GM23338 (cell line): Measurements from ENCODE around the gene ZNF664. TPM values are rescaled to one million over a fixed set of nuclear protein-coding genes. Genes with fewer than 3 reads are reported as not detected.

Experiments
- ATAC-seq: fragments of 200-7000 bp; cut with Tn5 transposase; 3 replicates; pipeline ENCODE4 v1.9.1; 2020
- DNase-seq: peaks from one replicate; pipeline ENCODE4 v3.0.0-alpha.2; 2015; ENCODE audit warnings: low spot score
- H2AFZ ChIP-seq: fragments of 200-600 bp; sonication (generic); 2 replicates; pipeline ENCODE4 v1.8.0; 2016; ENCODE audit warnings: antibody characterized with exemption, mild to moderate bottlenecking, moderate library complexity
- H3F3A ChIP-seq: fragments of 200-600 bp; sonication (generic); replicated peaks from 2 replicates; pipeline ENCODE4 v1.8.0; 2017; ENCODE audit warnings: antibody characterized with exemption, mixed run types, low read depth
- H3K27ac ChIP-seq: fragments of 200-600 bp; sonication (generic); 2 replicates; pipeline ENCODE4 v1.6.1; 2016; ENCODE audit warnings: low read depth
- H3K27me3 ChIP-seq: fragments of 200-600 bp; sonication (generic); 2 replicates; pipeline ENCODE4 v1.8.0; 2016; ENCODE audit warnings: mild to moderate bottlenecking, mixed run types, moderate library complexity; ENCODE audit not compliant: insufficient read depth
- H3K36me3 ChIP-seq: fragments of 200-600 bp; sonication (generic); 2 replicates; pipeline ENCODE4 v1.8.0; 2016; ENCODE audit warnings: mild to moderate bottlenecking; ENCODE audit not compliant: insufficient read depth
- H3K4me1 ChIP-seq: fragments of 200-600 bp; sonication (generic); 2 replicates; pipeline ENCODE4 v1.8.0; 2016; ENCODE audit warnings: mild to moderate bottlenecking, moderate library complexity; ENCODE audit not compliant: insufficient read depth
- H3K4me2 ChIP-seq: fragments of 200-600 bp; sonication (generic); 2 replicates; pipeline ENCODE4 v1.7.1; 2017; ENCODE audit warnings: mixed run types
- H3K4me3 ChIP-seq: fragments of 200-600 bp; sonication (generic); 2 replicates; pipeline ENCODE4 v1.6.1; 2016; ENCODE audit warnings: mixed run types
- H3K79me2 ChIP-seq: fragments of 200-600 bp; sonication (generic); replicated peaks from 2 replicates; pipeline ENCODE4 v1.8.0; 2017; ENCODE audit warnings: mild to moderate bottlenecking; ENCODE audit not compliant: insufficient read depth
- H3K9me2 ChIP-seq: fragments of 200-600 bp; sonication (generic); 2 replicates; pipeline ENCODE4 v1.8.0; 2017; ENCODE audit not compliant: insufficient read depth
- H4K20me1 ChIP-seq: fragments of 200-600 bp; sonication (generic); replicated peaks from 2 replicates; pipeline ENCODE4 v1.8.0; 2017; ENCODE audit warnings: mild to moderate bottlenecking; ENCODE audit not compliant: insufficient read depth
- H3K27ac Mint-ChIP-seq: 2 replicates; pipeline ENCODE4 v1.8.0; 2020; ENCODE audit warnings: inconsistent platforms, mild to moderate bottlenecking, moderate library complexity, mixed read lengths
- H3K27me3 Mint-ChIP-seq: 3 replicates; pipeline ENCODE4 v1.8.0; 2022; ENCODE audit warnings: low read depth, mild to moderate bottlenecking, moderate library complexity, mixed read lengths, inconsistent platforms; ENCODE audit not compliant: insufficient read depth, poor library complexity
- H3K36me3 Mint-ChIP-seq: 3 replicates; pipeline ENCODE4 v1.8.0; 2021; ENCODE audit warnings: low read depth, mild to moderate bottlenecking, inconsistent platforms, moderate library complexity, mixed read lengths
- H3K4me1 Mint-ChIP-seq: 3 replicates; pipeline ENCODE4 v1.8.0; 2020; ENCODE audit warnings: mild to moderate bottlenecking, inconsistent platforms, mixed read lengths
- H3K4me3 Mint-ChIP-seq: 3 replicates; pipeline ENCODE4 v1.8.0; 2021; ENCODE audit warnings: moderate library complexity, mild to moderate bottlenecking, inconsistent platforms, mixed read lengths
- H3K9me3 Mint-ChIP-seq: 3 replicates; pipeline ENCODE4 v1.8.0; 2020; ENCODE audit warnings: moderate library complexity, mild to moderate bottlenecking, inconsistent platforms, mixed read lengths
- CREB1 ChIP-seq: fragments of 250-450 bp; sonication (Bioruptor Pico); IDR thresholded peaks from 2 replicates; pipeline ENCODE4 v1.5.0; 2020; ENCODE audit warnings: low read depth, mild to moderate bottlenecking, moderate library complexity
- ETS1 ChIP-seq: IDR thresholded peaks from 2 replicates; pipeline ENCODE4 v1.6.1; 2016; ENCODE audit warnings: antibody characterized with exemption
- EZH2 ChIP-seq: fragments of 200-600 bp; sonication (generic); IDR thresholded peaks from one replicate; pipeline ENCODE4 v1.8.0; 2017; ENCODE audit warnings: antibody characterized with exemption, mild to moderate bottlenecking, low read depth; ENCODE audit not compliant: unreplicated experiment
- EZH2phosphoT487 ChIP-seq: fragments of 200-600 bp; sonication (generic); IDR thresholded peaks from one replicate; pipeline ENCODE4 v1.8.1; 2018; ENCODE audit warnings: antibody characterized with exemption; ENCODE audit not compliant: unreplicated experiment
- NANOG ChIP-seq: IDR thresholded peaks from 2 replicates; pipeline ENCODE4 v1.6.1; 2016; ENCODE audit warnings: antibody characterized with exemption, borderline replicate concordance
- POLR2AphosphoS5 ChIP-seq: IDR thresholded peaks from 2 replicates; pipeline ENCODE4 v1.6.1; 2016; ENCODE audit warnings: antibody characterized with exemption, low read depth
- STAT1 ChIP-seq: IDR thresholded peaks from one replicate; pipeline ENCODE4 v1.6.1; 2016; ENCODE audit warnings: antibody characterized with exemption; ENCODE audit not compliant: unreplicated experiment
- ZNF114 ChIP-seq: fragments of 250-450 bp; sonication (Bioruptor Pico); IDR thresholded peaks from 2 replicates; pipeline ENCODE4 v1.5.0; 2020; ENCODE audit warnings: mild to moderate bottlenecking, moderate library complexity
- ZNF331 ChIP-seq: fragments of 250-450 bp; sonication (Bioruptor Pico); IDR thresholded peaks from 2 replicates; pipeline ENCODE4 v1.5.0; 2020; ENCODE audit warnings: low read depth, mild to moderate bottlenecking, moderate library complexity
- polyA plus RNA-seq: library from polyadenylated mRNA; unstranded; fragments of >200 nt; fragmentation: Nextera tagmentation; extraction: Ambion mirVana; gene quantifications from 2 replicates; pipeline ENCODE4 v1.2.1, GENCODE V29; 2016
- total RNA-seq: library from RNA; depleted of rRNA; stranded (reverse); fragments of >200 nt; shearing (Covaris generic); gene quantifications from 2 replicates; pipeline ENCODE4 v1.2.3, GENCODE V29; 2014
- TF ChIP-seq, protein P1 (sequence below): IDR thresholded peaks from one replicate; pipeline ENCODE4 v1.6.1; 2018; ENCODE audit warnings: antibody characterized with exemption; ENCODE audit not compliant: unreplicated experiment

The ZNF664 gene
- total and polyA plus RNA-seq, 2 experiments from 2014 or later, result 8.1 to 35.2 TPM

- TF ChIP-seq ZNF114 (CRISPR knock-in tag) (no peak), CREB1 (CRISPR knock-in tag) (no peak), EZH2 (no peak), NANOG (no peak), EZH2phosphoT487 (no peak), ZNF331 (CRISPR knock-in tag) (no peak)
- TF ChIP-seq, protein P1, sequence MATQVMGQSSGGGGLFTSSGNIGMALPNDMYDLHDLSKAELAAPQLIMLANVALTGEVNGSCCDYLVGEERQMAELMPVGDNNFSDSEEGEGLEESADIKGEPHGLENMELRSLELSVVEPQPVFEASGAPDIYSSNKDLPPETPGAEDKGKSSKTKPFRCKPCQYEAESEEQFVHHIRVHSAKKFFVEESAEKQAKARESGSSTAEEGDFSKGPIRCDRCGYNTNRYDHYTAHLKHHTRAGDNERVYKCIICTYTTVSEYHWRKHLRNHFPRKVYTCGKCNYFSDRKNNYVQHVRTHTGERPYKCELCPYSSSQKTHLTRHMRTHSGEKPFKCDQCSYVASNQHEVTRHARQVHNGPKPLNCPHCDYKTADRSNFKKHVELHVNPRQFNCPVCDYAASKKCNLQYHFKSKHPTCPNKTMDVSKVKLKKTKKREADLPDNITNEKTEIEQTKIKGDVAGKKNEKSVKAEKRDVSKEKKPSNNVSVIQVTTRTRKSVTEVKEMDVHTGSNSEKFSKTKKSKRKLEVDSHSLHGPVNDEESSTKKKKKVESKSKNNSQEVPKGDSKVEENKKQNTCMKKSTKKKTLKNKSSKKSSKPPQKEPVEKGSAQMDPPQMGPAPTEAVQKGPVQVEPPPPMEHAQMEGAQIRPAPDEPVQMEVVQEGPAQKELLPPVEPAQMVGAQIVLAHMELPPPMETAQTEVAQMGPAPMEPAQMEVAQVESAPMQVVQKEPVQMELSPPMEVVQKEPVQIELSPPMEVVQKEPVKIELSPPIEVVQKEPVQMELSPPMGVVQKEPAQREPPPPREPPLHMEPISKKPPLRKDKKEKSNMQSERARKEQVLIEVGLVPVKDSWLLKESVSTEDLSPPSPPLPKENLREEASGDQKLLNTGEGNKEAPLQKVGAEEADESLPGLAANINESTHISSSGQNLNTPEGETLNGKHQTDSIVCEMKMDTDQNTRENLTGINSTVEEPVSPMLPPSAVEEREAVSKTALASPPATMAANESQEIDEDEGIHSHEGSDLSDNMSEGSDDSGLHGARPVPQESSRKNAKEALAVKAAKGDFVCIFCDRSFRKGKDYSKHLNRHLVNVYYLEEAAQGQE, result no peak
- Histone ChIP-seq H4K20me1 (no peaks in the 10 kb centered on the region), H3K4me3 (no peak overlapping the region), H3K27ac (no peak overlapping the region), H2AFZ (no peak overlapping the region), H3K36me3 (no peaks in the 10 kb centered on the region), H3F3A (no peaks in the 10 kb centered on the region), H3K4me1 (no peaks in the 10 kb centered on the region), H3K4me2 (no peak overlapping the region), H3K79me2 (no peaks in the 10 kb centered on the region), H3K9me2 (no peaks in the 10 kb centered on the region), H3K27me3 (peaks cover 20% of the 10 kb centered on the region)
- Mint-ChIP-seq H3K27ac (no peak overlapping the region), H3K36me3 (no peaks in the 10 kb centered on the region), H3K27me3 (peaks cover 10% of the 10 kb centered on the region), H3K9me3 (no peaks in the 10 kb centered on the region), H3K4me1 (no peaks in the 10 kb centered on the region; the same call in 2 of the 3 replicates), H3K4me3 (no peak overlapping the region)
- no peak for DNase-seq
- ATAC-seq, result no peak
These were observed 23.2 kb upstream of the ZNF664 start for GRCh38 chr12:123949770-123950165.

DNA sequence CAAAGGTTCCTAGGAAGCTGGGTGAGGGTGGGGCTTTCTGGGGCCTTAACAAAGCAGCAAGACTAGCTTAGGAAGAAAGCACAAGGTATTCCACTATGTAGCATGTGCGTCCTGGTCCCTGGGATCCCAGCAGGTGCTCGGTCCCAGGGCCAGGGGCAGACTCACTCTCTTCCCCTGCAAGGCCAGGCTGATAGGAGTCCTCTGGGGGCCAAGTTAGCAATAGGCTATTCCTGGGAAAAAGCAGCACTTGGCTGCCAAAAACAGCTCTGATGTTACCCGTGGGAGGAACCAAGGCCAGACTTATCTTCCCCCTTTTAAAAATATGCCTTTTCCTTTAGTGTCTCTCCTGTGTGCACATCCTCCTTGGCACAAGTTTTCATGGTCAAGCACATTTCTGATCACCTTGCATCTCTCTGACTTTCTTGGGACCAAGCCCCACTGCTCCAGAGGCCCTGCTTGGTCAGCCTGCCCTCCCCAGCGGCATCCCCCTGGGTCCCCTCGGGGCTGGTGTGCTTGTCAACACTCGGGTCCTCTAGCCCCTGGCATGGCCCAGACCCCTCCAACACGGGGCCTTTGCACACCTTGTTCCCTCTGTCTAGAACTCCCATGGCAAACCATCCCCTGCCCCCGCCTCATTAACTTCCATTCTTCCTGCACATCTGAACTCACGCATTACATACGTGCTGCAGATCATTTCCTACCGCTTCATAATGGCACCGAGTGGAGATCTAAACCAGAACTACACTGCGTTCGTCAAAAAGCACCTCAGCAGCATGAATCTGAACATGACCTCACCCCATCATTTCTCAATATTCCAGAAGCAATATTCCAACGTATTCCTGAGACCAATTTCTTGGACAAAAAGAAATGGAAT is 22.3 kb upstream of the ZNF664 start:
- H3K27ac ChIP-seq, result no peak overlapping the region
- H3K4me3 ChIP-seq, result no peak overlapping the region
- Mint-ChIP-seq H3K27ac (no peak overlapping the region), H3K4me1 (no peaks in the 10 kb centered on the region; the same call in 2 of the 3 replicates), H3K9me3 (no peaks in the 10 kb centered on the region), H3K27me3 (peaks cover 7% of the 10 kb centered on the region), H3K4me3 (no peak overlapping the region), H3K36me3 (no peaks in the 10 kb centered on the region)
- H4K20me1 ChIP-seq, result no peaks in the 10 kb centered on the region
- H3K27me3 ChIP-seq, result peaks cover 30% of the 10 kb centered on the region
- no peaks in the 10 kb centered on the region for H3F3A ChIP-seq
- DNase-seq, result no peak
- ATAC-seq, result no peak
- no peaks in the 10 kb centered on the region for H3K4me1 ChIP-seq
- no peak overlapping the region for H3K4me2 ChIP-seq
- no peaks in the 10 kb centered on the region for H3K79me2 ChIP-seq
- H2AFZ ChIP-seq, result no peak overlapping the region
- H3K36me3 ChIP-seq, result no peaks in the 10 kb centered on the region
- H3K9me2 ChIP-seq, result no peaks in the 10 kb centered on the region
- TF ChIP-seq POLR2AphosphoS5, result no peak
- no peak for TF ChIP-seq ZNF114 (CRISPR knock-in tag)
- TF ChIP-seq, protein P1, result no peak
- no peak for TF ChIP-seq ETS1
- TF ChIP-seq STAT1, result no peak
